ENCODE results near the gene KLRD1.

Gene KLRD1

GRCh38 chr12:10363914-10364814 lies 56.5 kb downstream of the KLRD1 start:
- Histone ChIP-seq H3K27me3 (ENCODE audit: control insufficient read depth in 3 of 3, insufficient read depth in 3 of 3, low read depth in 1 of 3, low read length in 3 of 3) (no peaks in the 10 kb centered on the region), H3K79me1 (ENCODE audit: low read depth, low read length) (no peaks in the 10 kb centered on the region), H3K36me3 (replicated peaks in 1 of 2; ENCODE audit: control insufficient read depth in 2 of 2, insufficient read depth in 2 of 2, low read length in 2 of 2) (no peaks in the 10 kb centered on the region), H2AK5ac (ENCODE audit: low read depth, low read length) (no peak overlapping the region), H2BK5ac (ENCODE audit: low read length) (no peak overlapping the region), H3K23ac (ENCODE audit: low read depth, low read length, poor library complexity) (peak overlapping the region; percentile 44), H3K27ac (replicated peaks; ENCODE audit: low read length) (no peak overlapping the region), H3K4me3 (ENCODE audit: low read length in 2 of 2) (peak overlapping the region in 1 of 2 donors; percentile 70), H4K8ac (ENCODE audit: low read depth, low read length) (no peak overlapping the region), H4K91ac (ENCODE audit: low read depth, low read length, poor library complexity) (peak overlapping the region; percentile 5), H3K4ac (ENCODE audit: low read length) (no peak overlapping the region), H3K14ac (ENCODE audit: low read length) (peak overlapping the region; percentile 71), H3K9me3 (replicated peaks in 1 of 2; ENCODE audit: control insufficient read depth in 2 of 2, insufficient read depth in 1 of 2, low read depth in 1 of 2, low read length in 2 of 2) (peaks cover 0 to 4% of the 10 kb centered on the region in 2 donors), H2BK120ac (ENCODE audit: low read depth, low read length) (no peak overlapping the region), H2AFZ (ENCODE audit: low read length) (peak overlapping the region; percentile 94), H2BK15ac (ENCODE audit: low read length) (peak overlapping the region; percentile 67), H3K4me1 (ENCODE audit: control insufficient read depth in 2 of 2, insufficient read depth in 1 of 2, low read depth in 1 of 2, low read length in 2 of 2) (peaks cover 7 to 26% of the 10 kb centered on the region in 2 donors), H3K18ac (ENCODE audit: low read length) (peak overlapping the region; percentile 85), H2BK12ac (ENCODE audit: low read length) (peak overlapping the region; percentile 59), H3K4me2 (ENCODE audit: insufficient read depth, low read length, poor library complexity, severe bottlenecking) (peak overlapping the region; percentile 73), H3K9ac (ENCODE audit: low read depth, low read length, poor library complexity) (peak overlapping the region; percentile 50)
- WGBS, 2 donors (ENCODE audit: extremely low coverage in 2 of 2, insufficient read length in 2 of 2, insufficient replicate concordance in 1 of 2), result no CpG with 5 or more reads among the region's 19 CpGs
- no peak for DNase-seq (ENCODE audit: low spot score)

GRCh38 chr12:10364815-10365622 lies 57.3 kb downstream of the KLRD1 start:
- peak; percentile 21 for DNase-seq (ENCODE audit: low spot score)
- WGBS, 2 donors (ENCODE audit: extremely low coverage in 2 of 2, insufficient read length in 2 of 2, insufficient replicate concordance in 1 of 2), result no CpG with 5 or more reads among the region's 15 CpGs
- no peak overlapping the region for H3K23ac ChIP-seq (ENCODE audit: low read depth, low read length, poor library complexity)

GRCh38 chr12:10365696-10366405 lies 58.2 kb downstream of the KLRD1 start:
- Histone ChIP-seq H2AFZ (ENCODE audit: low read length) (peak overlapping the region; percentile 94), H2AK5ac (ENCODE audit: low read depth, low read length) (no peak overlapping the region), H2BK5ac (ENCODE audit: low read length) (no peak overlapping the region), H2BK15ac (ENCODE audit: low read length) (no peak overlapping the region), H3K14ac (ENCODE audit: low read length) (no peak overlapping the region), H3K23ac (ENCODE audit: low read depth, low read length, poor library complexity) (no peak overlapping the region), H3K18ac (ENCODE audit: low read length) (no peak overlapping the region), H3K4me3 (ENCODE audit: low read length in 2 of 2) (peak overlapping the region in 1 of 2 donors; percentile 70), H3K9ac (ENCODE audit: low read depth, low read length, poor library complexity) (no peak overlapping the region), H4K91ac (ENCODE audit: low read depth, low read length, poor library complexity) (no peak overlapping the region), H3K27me3 (ENCODE audit: control insufficient read depth in 3 of 3, insufficient read depth in 3 of 3, low read depth in 1 of 3, low read length in 3 of 3) (no peaks in the 10 kb centered on the region), H3K79me1 (ENCODE audit: low read depth, low read length) (no peaks in the 10 kb centered on the region), H3K36me3 (replicated peaks in 1 of 2; ENCODE audit: control insufficient read depth in 2 of 2, insufficient read depth in 2 of 2, low read length in 2 of 2) (no peaks in the 10 kb centered on the region), H3K4ac (ENCODE audit: low read length) (no peak overlapping the region), H3K9me3 (replicated peaks in 1 of 2; ENCODE audit: control insufficient read depth in 2 of 2, insufficient read depth in 1 of 2, low read depth in 1 of 2, low read length in 2 of 2) (peaks cover 0 to 4% of the 10 kb centered on the region in 2 donors), H2BK120ac (ENCODE audit: low read depth, low read length) (no peak overlapping the region), H3K4me2 (ENCODE audit: insufficient read depth, low read length, poor library complexity, severe bottlenecking) (peak overlapping the region; percentile 73), H2BK12ac (ENCODE audit: low read length) (no peak overlapping the region), H3K27ac (replicated peaks; ENCODE audit: low read length) (no peak overlapping the region), H4K8ac (ENCODE audit: low read depth, low read length) (no peak overlapping the region), H3K4me1 (ENCODE audit: control insufficient read depth in 2 of 2, insufficient read depth in 1 of 2, low read depth in 1 of 2, low read length in 2 of 2) (peaks cover 7 to 26% of the 10 kb centered on the region in 2 donors)
- DNase-seq (ENCODE audit: low spot score), result no peak
- WGBS, 2 donors (ENCODE audit: extremely low coverage in 2 of 2, insufficient read length in 2 of 2, insufficient replicate concordance in 1 of 2), result no CpG with 5 or more reads among the region's 6 CpGs

More at GRCh38 chr12:10364815-10365622, 57.3 kb downstream of the KLRD1 start:
- no peak overlapping the region for H2AK5ac ChIP-seq (ENCODE audit: low read depth, low read length)
- no peaks in the 10 kb centered on the region for H3K79me1 ChIP-seq (ENCODE audit: low read depth, low read length)
- H3K36me3 ChIP-seq (replicated peaks in 1 of 2; ENCODE audit: control insufficient read depth in 2 of 2, insufficient read depth in 2 of 2, low read length in 2 of 2), result no peaks in the 10 kb centered on the region
- H2AFZ ChIP-seq (ENCODE audit: low read length), result peak overlapping the region; percentile 94
- no peak overlapping the region for H2BK120ac ChIP-seq (ENCODE audit: low read depth, low read length)
- H3K27me3 ChIP-seq (ENCODE audit: control insufficient read depth in 3 of 3, insufficient read depth in 3 of 3, low read depth in 1 of 3, low read length in 3 of 3), result no peaks in the 10 kb centered on the region
- H3K4me1 ChIP-seq (ENCODE audit: control insufficient read depth in 2 of 2, insufficient read depth in 1 of 2, low read depth in 1 of 2, low read length in 2 of 2), result peaks cover 7 to 26% of the 10 kb centered on the region in 2 donors
- H4K8ac ChIP-seq (ENCODE audit: low read depth, low read length), result no peak overlapping the region
- no peak overlapping the region for H3K4ac ChIP-seq (ENCODE audit: low read length)
- H2BK12ac ChIP-seq (ENCODE audit: low read length), result no peak overlapping the region
- H3K9ac ChIP-seq (ENCODE audit: low read depth, low read length, poor library complexity), result no peak overlapping the region
- H3K4me3 ChIP-seq (ENCODE audit: low read length in 2 of 2), result peak overlapping the region; percentile 41 to 70
- H3K18ac ChIP-seq (ENCODE audit: low read length), result no peak overlapping the region
- H3K4me2 ChIP-seq (ENCODE audit: insufficient read depth, low read length, poor library complexity, severe bottlenecking), result peak overlapping the region; percentile 73
- H2BK5ac ChIP-seq (ENCODE audit: low read length), result no peak overlapping the region
- no peak overlapping the region for H4K91ac ChIP-seq (ENCODE audit: low read depth, low read length, poor library complexity)
- peaks cover 0 to 4% of the 10 kb centered on the region in 2 donors for H3K9me3 ChIP-seq (replicated peaks in 1 of 2; ENCODE audit: control insufficient read depth in 2 of 2, insufficient read depth in 1 of 2, low read depth in 1 of 2, low read length in 2 of 2)
- no peak overlapping the region for H3K14ac ChIP-seq (ENCODE audit: low read length)
- H2BK15ac ChIP-seq (ENCODE audit: low read length), result peak overlapping the region; percentile 67
- H3K27ac ChIP-seq (replicated peaks; ENCODE audit: low read length), result peak overlapping the region; percentile 3
